Breast epithelium (tissue), 4 donors: ENCODE measurements around the gene RNF19B. TPM values are rescaled to one million over a fixed set of nuclear protein-coding genes. Genes with fewer than 3 reads are reported as not detected.

ENCODE experiments used
- DNase-seq, 2 donors: peaks; one replicate each; pipeline ENCODE4 v3.0.0-alpha.2; 2019; ENCODE audit warnings: low spot score in 2 of 2
- H3K27ac ChIP-seq, 2 donors: fragments of 200-600 bp; sonication (generic) in 1 of 2; one replicate each; pipeline ENCODE4 v1.5.1; 2016 to 2019; ENCODE audit warnings: mild to moderate bottlenecking in 1 of 2
- H3K27me3 ChIP-seq, 2 donors: fragments of 200-600 bp; sonication (generic) in 1 of 2; one replicate each; pipeline versions ENCODE4 v1.5.1 to v1.6.0; 2017 to 2019; ENCODE audit warnings: control low read depth in 1 of 2, mild to moderate bottlenecking in 1 of 2
- H3K36me3 ChIP-seq: fragments of 200-600 bp; one replicate; pipeline ENCODE4 v1.5.1; 2019
- H3K4me1 ChIP-seq, 2 donors: fragments of 200-600 bp; sonication (generic); one replicate each; pipeline ENCODE4 v1.5.1; 2016 to 2019; ENCODE audit warnings: control low read depth in 1 of 2
- H3K4me3 ChIP-seq, 3 donors: fragments of 200-600 bp; sonication (generic); 1 replicate in 2 of 3; 2 replicates in 1 of 3; pipeline ENCODE4 v1.5.1; 2016 to 2019; ENCODE audit warnings: mild to moderate bottlenecking in 3 of 3, moderate library complexity in 2 of 3
- H3K9me3 ChIP-seq, 2 donors: fragments of 200-600 bp; sonication (generic) in 1 of 2; one replicate each; pipeline ENCODE4 v1.5.1; 2016 to 2019; ENCODE audit warnings: control low read depth in 1 of 2
- CTCF ChIP-seq, 3 donors: fragments of 450-650 bp; IDR thresholded peaks; one replicate each; pipeline ENCODE4 v1.5.1; 2016 to 2017; ENCODE audit warnings: antibody characterized with exemption in 3 of 3, mild to moderate bottlenecking in 3 of 3, moderate library complexity in 3 of 3
- POLR2A ChIP-seq: fragments of 450-650 bp; IDR thresholded peaks from one replicate; pipeline ENCODE4 v1.6.1; 2016; ENCODE audit warnings: antibody characterized with exemption, mild to moderate bottlenecking, moderate library complexity
- POLR2AphosphoS5 ChIP-seq, 3 donors: sonication (generic); formaldehyde crosslinking; IDR thresholded peaks; one replicate each; pipeline ENCODE4 v1.6.1; 2017; ENCODE audit warnings: antibody characterized with exemption in 3 of 3
- intact Hi-C: fragments of 100-400 bp; cut with DNase I; formaldehyde crosslinking; loops from one replicate; pipeline ENCODE4 v1.15.1; 2023; ENCODE audit warnings: low total_unique reads
- total RNA-seq, 3 donors: library from RNA; depleted of rRNA; stranded (reverse); fragments of >200 nt; gene quantifications; one replicate each; pipeline ENCODE4 v1.1.0, GENCODE V29; 2016

RNF19B gene
- total RNA-seq, 3 donors from 2014 or later: 15.7 to 22.5 (median 16.7) TPM

GRCh38 chr1:32919811-32920733, 44.5 kb downstream of the RNF19B start:
- Histone ChIP-seq H3K4me1 (no peaks in the 10 kb centered on the region), H3K27me3 (peaks cover 0 to 11% of the 10 kb centered on the region in 2 donors), H3K4me3 (no peak overlapping the region), H3K27ac (no peak overlapping the region), H3K9me3 (no peaks in the 10 kb centered on the region), H3K36me3 (no peaks in the 10 kb centered on the region)
- no peak for DNase-seq
- intact Hi-C loops: no loop called here
- TF ChIP-seq CTCF (IDR thresholded peaks at IDR 0.05) (no peak), POLR2A (no peak), POLR2AphosphoS5 (IDR thresholded peaks at IDR 0.05) (no peak)

GRCh38 chr1:32918179-32918578, 46.4 kb downstream of the RNF19B start:
- H3K36me3 ChIP-seq: no peaks in the 10 kb centered on the region
- no peak for DNase-seq
- H3K27me3 ChIP-seq: no peaks in the 10 kb centered on the region
- H3K4me3 ChIP-seq: no peak overlapping the region
- no peak overlapping the region for H3K27ac ChIP-seq
- no peaks in the 10 kb centered on the region for H3K9me3 ChIP-seq
- TF ChIP-seq POLR2AphosphoS5 (IDR thresholded peaks at IDR 0.05) (no peak), CTCF (IDR thresholded peaks at IDR 0.05) (no peak), POLR2A (no peak)
- intact Hi-C loops: no loop called here
- H3K4me1 ChIP-seq: no peaks in the 10 kb centered on the region

GRCh38 chr1:32917521-32917920, 47.1 kb downstream of the RNF19B start:
- DNase-seq: no peak
- H3K27me3 ChIP-seq: no peaks in the 10 kb centered on the region
- H3K4me3 ChIP-seq: no peak overlapping the region
- no peak for TF ChIP-seq POLR2A
- no peak for TF ChIP-seq CTCF (IDR thresholded peaks at IDR 0.05)
- no peak for TF ChIP-seq POLR2AphosphoS5 (IDR thresholded peaks at IDR 0.05)
- H3K4me1 ChIP-seq: no peaks in the 10 kb centered on the region
- no peak overlapping the region for H3K27ac ChIP-seq
- no peaks in the 10 kb centered on the region for H3K36me3 ChIP-seq
- H3K9me3 ChIP-seq: no peaks in the 10 kb centered on the region
- intact Hi-C loops: no loop called here

- intact Hi-C loops: no loop called here
- no peak for DNase-seq
- TF ChIP-seq POLR2AphosphoS5 (IDR thresholded peaks at IDR 0.05) (no peak), POLR2A (no peak), CTCF (IDR thresholded peaks at IDR 0.05) (no peak)
- H3K27me3 ChIP-seq: no peaks in the 10 kb centered on the region
- no peaks in the 10 kb centered on the region for H3K9me3 ChIP-seq
- no peaks in the 10 kb centered on the region for H3K4me1 ChIP-seq
- no peak overlapping the region for H3K27ac ChIP-seq
- no peaks in the 10 kb centered on the region for H3K36me3 ChIP-seq
- no peak overlapping the region for H3K4me3 ChIP-seq
These were observed 48.6 kb downstream of the RNF19B start for GRCh38 chr1:32915766-32916706.
